CD14-positive monocyte (primary cell): ENCODE results near the gene TEAD1. TPM values are rescaled to one million over a fixed set of nuclear protein-coding genes. Genes with fewer than 3 reads are reported as not detected.

ENCODE experiments used
- DNase-seq, 3 donors: peaks; one replicate each; pipeline ENCODE4 v3.0.0-alpha.2; 2011 to 2022
- H2AFZ ChIP-seq: 2 replicates; pipeline ENCODE4 v1.6.0; 2012; ENCODE audit warnings: mild to moderate bottlenecking, low read depth, low read length, inconsistent platforms; ENCODE audit not compliant: insufficient read depth, poor library complexity, severe bottlenecking
- H3K27ac ChIP-seq, 2 donors: 1 replicate in 1 of 2; 2 replicates in 1 of 2; pipeline ENCODE4 v1.5.1; 2012 to 2013; ENCODE audit warnings: low read length in 2 of 2, control low read depth in 1 of 2, inconsistent platforms in 1 of 2, low read depth in 1 of 2, mild to moderate bottlenecking in 1 of 2
- H3K27me3 ChIP-seq, 2 donors: one replicate each; pipeline versions ENCODE4 v1.6.0 to v1.6.1; 2011 to 2013; ENCODE audit warnings: low read length in 2 of 2; ENCODE audit not compliant: control insufficient read depth in 2 of 2, insufficient read depth in 2 of 2
- H3K36me3 ChIP-seq, 2 donors: replicated peaks in 1 of 2; 1 replicate in 1 of 2; 2 replicates in 1 of 2; pipeline versions ENCODE4 v1.5.1 to v1.6.1; 2012 to 2013; ENCODE audit warnings: low read length in 2 of 2, control low read depth in 1 of 2, inconsistent platforms in 1 of 2, mild to moderate bottlenecking in 1 of 2; ENCODE audit not compliant: insufficient read depth in 2 of 2, control insufficient read depth in 1 of 2
- H3K4me1 ChIP-seq, 2 donors: 1 replicate in 1 of 2; 2 replicates in 1 of 2; pipeline versions ENCODE4 v1.5.1 to v1.6.1; 2012 to 2013; ENCODE audit warnings: low read length in 2 of 2, control low read depth in 1 of 2, inconsistent platforms in 1 of 2, mild to moderate bottlenecking in 1 of 2, moderate library complexity in 1 of 2; ENCODE audit not compliant: insufficient read depth in 2 of 2, control insufficient read depth in 1 of 2
- H3K4me2 ChIP-seq: replicated peaks from 2 replicates; pipeline ENCODE3; 2012; ENCODE audit warnings: low read length, moderate library complexity, mild to moderate bottlenecking; ENCODE audit not compliant: poor library complexity, severe bottlenecking; ENCODE audit errors: extremely low read depth
- H3K4me3 ChIP-seq, 3 experiments: fragments of 200-600 bp in 1 of 3; sonication (generic) in 1 of 3; replicated peaks in 1 of 3; 1 replicate in 2 of 3; 2 replicates in 1 of 3; pipeline ENCODE4 v1.5.1; 2011 to 2013; ENCODE audit warnings: low read length in 3 of 3, mild to moderate bottlenecking in 3 of 3, control low read depth in 2 of 3, low read depth in 2 of 3, inconsistent platforms in 1 of 3, moderate library complexity in 1 of 3
- H3K79me2 ChIP-seq: 2 replicates; pipeline ENCODE4 v1.6.0; 2012; ENCODE audit warnings: mild to moderate bottlenecking, control low read depth, inconsistent platforms, low read length, moderate library complexity; ENCODE audit not compliant: insufficient read depth
- H3K9ac ChIP-seq: 2 replicates; pipeline ENCODE4 v1.6.0; 2017; ENCODE audit warnings: low read length, mild to moderate bottlenecking; ENCODE audit not compliant: insufficient read depth, poor library complexity, severe bottlenecking
- H3K9me3 ChIP-seq, 2 donors: replicated peaks in 1 of 2; 1 replicate in 1 of 2; 2 replicates in 1 of 2; pipeline versions ENCODE4 v1.5.1 to v1.6.1; 2012 to 2013; ENCODE audit warnings: low read length in 2 of 2, control low read depth in 1 of 2; ENCODE audit not compliant: control insufficient read depth in 1 of 2, insufficient read depth in 1 of 2
- H4K20me1 ChIP-seq: 2 replicates; pipeline ENCODE4 v1.6.0; 2012; ENCODE audit warnings: mild to moderate bottlenecking, low read length, control low read depth, moderate library complexity; ENCODE audit not compliant: insufficient read depth
- H3K27ac Mint-ChIP-seq, 7 donors: one replicate each; pipeline ENCODE4 v1.8.0; 2020; ENCODE audit warnings: mild to moderate bottlenecking in 7 of 7, mixed read lengths in 7 of 7, moderate library complexity in 6 of 7, inconsistent platforms in 2 of 7
- H3K27me3 Mint-ChIP-seq, 3 donors: one replicate each; pipeline ENCODE4 v1.8.0; 2021 to 2022; ENCODE audit warnings: low read depth in 3 of 3, mild to moderate bottlenecking in 3 of 3, mixed read lengths in 3 of 3, moderate library complexity in 3 of 3, inconsistent platforms in 1 of 3
- H3K36me3 Mint-ChIP-seq, 2 donors: one replicate each; pipeline ENCODE4 v1.8.0; 2020; ENCODE audit warnings: mixed read lengths in 2 of 2, inconsistent platforms in 1 of 2, mild to moderate bottlenecking in 1 of 2
- H3K4me1 Mint-ChIP-seq: one replicate; pipeline ENCODE4 v1.8.0; 2020; ENCODE audit warnings: mild to moderate bottlenecking, mixed read lengths
- H3K4me3 Mint-ChIP-seq, 2 donors: one replicate each; pipeline ENCODE4 v1.8.0; 2020; ENCODE audit warnings: mild to moderate bottlenecking in 2 of 2, mixed read lengths in 2 of 2, moderate library complexity in 1 of 2
- H3K9me3 Mint-ChIP-seq, 7 donors: one replicate each; pipeline ENCODE4 v1.8.0; 2020 to 2022; ENCODE audit warnings: mixed read lengths in 7 of 7, mild to moderate bottlenecking in 6 of 7, moderate library complexity in 6 of 7, inconsistent platforms in 2 of 7
- WGBS: methylation state at CpG from one replicate; pipeline ENCODE4 v1.1.5; 2013; ENCODE audit warnings: missing lambda C conversion rate; ENCODE audit not compliant: insufficient coverage; 5-methylcytosine and 5-hydroxymethylcytosine counted together
- intact Hi-C, 2 donors: fragments of 100-400 bp; cut with micrococcal nuclease; formaldehyde crosslinking; loops; one replicate each; pipeline versions ENCODE4 v1.15.0 to v1.15.1; 2023
- polyA plus RNA-seq, 3 donors: library from polyadenylated mRNA; depleted of rRNA in 1 of 3; unstranded in 2 of 3; stranded (reverse) in 1 of 3; fragments of 300-500 nt in 2 of 3; fragments of >200 nt in 1 of 3; fragmentation: Illumina TruSeq in 2 of 3; gene quantifications; 1 replicate in 2 of 3; 2 replicates in 1 of 3; pipeline ENCODE4 v1.2.3, GENCODE V29; 2012 to 2021
- TF ChIP-seq, protein P1 (sequence below): fragments of 200-600 bp; IDR thresholded peaks from one replicate; pipeline ENCODE4 v1.8.0; 2022; ENCODE audit warnings: antibody characterized with exemption, mild to moderate bottlenecking

TEAD1 gene
- polyA plus RNA-seq, 3 donors, result not detected

DNA sequence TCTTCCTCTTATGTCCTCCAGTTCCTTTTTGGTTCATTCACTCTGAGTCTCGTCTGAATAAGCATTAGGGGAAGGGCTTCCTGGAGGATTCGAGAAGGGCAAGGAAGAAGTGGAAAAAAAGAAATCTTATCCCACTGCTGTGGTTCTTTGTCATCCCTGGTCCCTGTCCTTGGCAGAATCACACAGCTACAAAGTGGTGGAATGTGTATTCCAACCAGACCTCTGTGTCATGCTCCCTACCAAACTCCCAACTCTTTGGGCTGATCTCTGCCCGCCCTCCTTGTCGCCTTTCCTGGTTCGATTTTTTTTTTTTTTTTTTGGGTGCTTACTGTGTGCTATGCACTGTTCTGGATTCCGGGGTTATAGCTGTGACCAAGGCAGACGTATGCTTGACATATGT is 61.0 kb downstream of the TEAD1 start:
- intact Hi-C loops, result no loop called here
- no peaks in the 10 kb centered on the region for H4K20me1 ChIP-seq

DNA sequence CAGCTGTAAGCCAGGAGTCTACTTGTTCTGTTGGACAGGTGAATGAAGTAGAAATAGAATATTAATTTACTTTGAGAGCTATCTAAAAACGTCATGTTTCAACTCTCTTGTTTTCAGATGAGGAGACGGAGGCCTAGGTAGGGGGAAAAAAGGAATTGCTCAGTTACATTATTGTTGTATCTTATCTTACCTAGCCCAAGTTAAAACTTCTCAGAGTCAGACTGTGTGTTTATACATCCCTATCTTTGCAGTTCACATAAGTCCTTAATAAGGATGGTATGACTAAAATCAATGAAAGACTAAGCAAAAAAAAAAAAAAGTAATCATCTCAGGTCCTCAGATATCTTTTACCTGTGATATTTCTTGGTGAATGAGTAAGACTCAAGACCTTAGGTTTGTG is 62.8 kb downstream of the TEAD1 start:
- Histone ChIP-seq H3K4me2 (no peak overlapping the region), H2AFZ (no peak overlapping the region), H3K36me3 (no peaks in the 10 kb centered on the region), H3K27ac (no peak overlapping the region), H3K4me3 (no peak overlapping the region), H3K9ac (no peak overlapping the region), H3K27me3 (peaks cover 0 to 4% of the 10 kb centered on the region in 2 donors), H3K9me3 (no peaks in the 10 kb centered on the region), H3K4me1 (no peaks in the 10 kb centered on the region), H3K79me2 (no peaks in the 10 kb centered on the region), H4K20me1 (no peaks in the 10 kb centered on the region)
- peaks cover 3 to 6% (median 3%) of the 10 kb centered on the region in 3 donors for H3K27me3 Mint-ChIP-seq
- DNase-seq, result no peak
- intact Hi-C loops, result no loop called here
- no peaks in the 10 kb centered on the region for H3K4me1 Mint-ChIP-seq
- no peak overlapping the region for H3K27ac Mint-ChIP-seq
- H3K9me3 Mint-ChIP-seq, result peaks cover 0 to 3% (median 0%) of the 10 kb centered on the region in 7 donors
- no CpG with 5 or more reads among the region's 2 CpGs for WGBS
- no peak overlapping the region for H3K4me3 Mint-ChIP-seq
- H3K36me3 Mint-ChIP-seq, result no peaks in the 10 kb centered on the region
- TF ChIP-seq, protein P1, sequence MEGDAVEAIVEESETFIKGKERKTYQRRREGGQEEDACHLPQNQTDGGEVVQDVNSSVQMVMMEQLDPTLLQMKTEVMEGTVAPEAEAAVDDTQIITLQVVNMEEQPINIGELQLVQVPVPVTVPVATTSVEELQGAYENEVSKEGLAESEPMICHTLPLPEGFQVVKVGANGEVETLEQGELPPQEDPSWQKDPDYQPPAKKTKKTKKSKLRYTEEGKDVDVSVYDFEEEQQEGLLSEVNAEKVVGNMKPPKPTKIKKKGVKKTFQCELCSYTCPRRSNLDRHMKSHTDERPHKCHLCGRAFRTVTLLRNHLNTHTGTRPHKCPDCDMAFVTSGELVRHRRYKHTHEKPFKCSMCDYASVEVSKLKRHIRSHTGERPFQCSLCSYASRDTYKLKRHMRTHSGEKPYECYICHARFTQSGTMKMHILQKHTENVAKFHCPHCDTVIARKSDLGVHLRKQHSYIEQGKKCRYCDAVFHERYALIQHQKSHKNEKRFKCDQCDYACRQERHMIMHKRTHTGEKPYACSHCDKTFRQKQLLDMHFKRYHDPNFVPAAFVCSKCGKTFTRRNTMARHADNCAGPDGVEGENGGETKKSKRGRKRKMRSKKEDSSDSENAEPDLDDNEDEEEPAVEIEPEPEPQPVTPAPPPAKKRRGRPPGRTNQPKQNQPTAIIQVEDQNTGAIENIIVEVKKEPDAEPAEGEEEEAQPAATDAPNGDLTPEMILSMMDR, result no peak

More for the DNA sequence above, 61.0 kb downstream of the TEAD1 start:
- Histone ChIP-seq H3K79me2 (no peaks in the 10 kb centered on the region), H3K4me3 (no peak overlapping the region), H3K9ac (no peak overlapping the region), H3K4me2 (no peak overlapping the region), H3K4me1 (no peaks in the 10 kb centered on the region), H3K27me3 (no peaks in the 10 kb centered on the region), H2AFZ (no peak overlapping the region), H3K9me3 (no peaks in the 10 kb centered on the region), H3K36me3 (no peaks in the 10 kb centered on the region), H3K27ac (no peak overlapping the region)
- DNase-seq, result no peak
- no CpG with 5 or more reads among the region's 7 CpGs for WGBS
- peaks cover 3 to 6% (median 3%) of the 10 kb centered on the region in 3 donors for H3K27me3 Mint-ChIP-seq
- no peaks in the 10 kb centered on the region for H3K4me1 Mint-ChIP-seq
- TF ChIP-seq, protein P1, result no peak
- H3K4me3 Mint-ChIP-seq, result no peak overlapping the region
- no peaks in the 10 kb centered on the region for H3K36me3 Mint-ChIP-seq
- no peak overlapping the region for H3K27ac Mint-ChIP-seq
- H3K9me3 Mint-ChIP-seq, result peaks cover 0 to 2% (median 0%) of the 10 kb centered on the region in 7 donors
